GM19324 (cell line): Measurements from ENCODE around the gene DHRS11.

Experiments used
- ATAC-seq: cut with Tn5 transposase; IDR thresholded peaks from one replicate; pipeline ENCODE4 v1.9.1; 2021; ENCODE audit warnings: mild to moderate bottlenecking, moderate library complexity; ENCODE audit not compliant: unreplicated experiment, low FRiP score

The DHRS11 gene

DNA sequence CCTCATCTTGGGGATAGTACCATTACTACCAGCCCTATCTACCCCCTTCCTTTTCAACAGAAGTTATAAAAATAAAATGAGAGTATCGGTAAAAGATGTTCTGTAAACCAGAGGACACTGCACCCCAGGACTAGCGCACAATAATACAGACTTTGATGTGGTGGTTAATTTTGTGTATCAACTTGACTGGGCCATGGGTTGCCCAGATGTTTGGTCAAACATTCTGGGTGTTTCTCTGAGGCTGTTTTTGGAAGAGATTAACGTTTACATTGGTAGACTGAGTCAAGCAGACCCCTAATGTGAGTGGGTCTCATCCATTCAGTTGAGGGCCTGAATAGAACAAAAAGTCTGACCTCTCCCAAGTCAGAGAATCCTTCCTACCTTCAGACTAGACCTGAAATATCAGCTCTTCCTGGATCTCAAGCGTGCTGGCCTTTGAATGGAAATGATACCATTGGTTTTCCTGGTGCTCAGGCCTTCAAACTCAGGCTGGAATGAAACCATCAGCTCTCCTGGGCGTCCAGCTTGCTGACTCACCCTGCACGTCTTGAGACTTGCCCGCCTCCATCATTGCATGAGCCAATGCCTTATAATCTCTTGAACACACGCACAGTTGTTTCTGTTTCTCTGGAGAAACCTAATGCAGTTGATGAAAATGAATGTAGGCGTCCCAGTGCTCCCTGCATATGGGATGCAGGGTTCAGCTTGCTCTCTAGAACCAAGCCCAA lies 19.8 kb downstream of the DHRS11 start:
- ATAC-seq = no peak

DNA sequence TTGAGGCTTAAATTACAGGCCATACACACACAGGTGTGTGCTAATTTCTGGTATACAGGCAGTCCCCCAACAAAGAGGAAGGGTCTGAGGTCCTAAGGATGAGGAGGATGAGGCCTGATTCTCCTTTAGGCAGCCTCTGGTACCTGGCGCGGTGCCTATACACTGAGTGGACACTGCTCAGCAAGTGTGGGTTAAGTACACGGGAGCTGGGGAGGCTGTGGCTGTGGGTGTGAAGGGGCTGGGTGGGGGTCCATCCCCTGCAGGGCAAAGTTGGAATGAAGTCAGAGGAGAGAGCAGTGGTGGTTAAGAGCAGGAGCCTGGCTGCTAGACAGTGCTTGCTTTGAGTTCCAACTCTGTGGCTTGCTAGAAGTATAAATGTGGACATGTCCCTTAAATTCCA lies 20.6 kb downstream of the DHRS11 start:
- no peak for ATAC-seq

DNA sequence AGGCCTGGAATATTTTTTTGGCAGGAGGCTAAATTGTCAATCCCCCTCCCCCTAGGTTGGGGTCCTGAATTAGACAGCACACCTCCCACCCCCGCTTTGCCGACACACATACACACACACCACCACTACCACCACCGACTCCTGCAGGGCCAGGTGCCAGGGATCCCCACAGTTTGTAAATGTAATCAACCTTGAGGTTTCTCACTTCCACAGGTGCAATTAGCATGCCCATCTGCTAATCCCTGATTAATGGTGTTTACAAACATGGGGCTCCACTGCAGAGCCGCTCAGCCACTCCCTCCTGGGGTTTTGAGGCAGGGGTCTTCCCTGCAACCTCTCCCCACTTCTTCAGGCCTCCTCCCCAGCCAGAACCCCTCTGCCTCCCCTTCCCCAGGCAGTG lies 21.5 kb downstream of the DHRS11 start:
- no peak for ATAC-seq

DNA sequence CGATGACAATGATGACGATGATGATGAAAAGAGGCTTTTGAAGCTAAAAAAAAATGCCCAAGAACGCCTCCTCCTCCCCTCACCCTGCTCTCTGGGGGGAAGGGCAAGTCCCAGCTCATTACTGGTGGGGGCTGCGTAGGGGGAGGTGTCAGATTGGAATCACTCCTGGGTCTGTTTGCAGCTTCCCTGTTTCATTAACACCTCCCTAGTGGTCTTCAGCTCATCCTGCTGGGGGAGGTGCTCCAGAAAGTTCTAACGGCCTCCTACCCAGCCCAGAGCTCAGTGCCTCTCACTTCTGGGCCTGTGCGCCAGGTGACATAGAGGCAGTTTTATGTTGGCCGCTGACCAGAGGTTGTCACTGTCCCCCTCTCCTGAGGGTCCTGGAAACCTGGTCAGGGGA lies 22.4 kb downstream of the DHRS11 start:
- no peak for ATAC-seq

DNA sequence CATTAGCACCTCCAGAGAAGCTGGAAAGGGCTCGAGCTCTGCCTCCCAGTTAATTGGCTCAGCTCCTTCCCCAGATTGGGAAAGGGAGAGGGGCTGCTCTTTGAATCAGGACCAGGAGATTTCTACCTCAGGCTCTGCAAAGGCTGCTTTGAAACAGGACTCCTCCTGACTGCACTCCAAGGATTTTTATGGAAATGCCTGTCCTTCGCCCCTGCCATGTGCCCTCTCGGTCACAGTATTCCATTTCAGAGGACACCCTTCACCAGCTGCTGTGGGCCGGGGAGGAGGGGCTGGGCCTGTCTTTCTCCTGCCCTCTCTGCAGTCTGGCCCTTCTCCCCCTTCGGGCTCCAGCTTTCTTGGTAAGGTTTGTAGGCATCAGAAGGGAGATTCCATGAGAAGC lies 23.3 kb downstream of the DHRS11 start:
- ATAC-seq = no peak

DNA sequence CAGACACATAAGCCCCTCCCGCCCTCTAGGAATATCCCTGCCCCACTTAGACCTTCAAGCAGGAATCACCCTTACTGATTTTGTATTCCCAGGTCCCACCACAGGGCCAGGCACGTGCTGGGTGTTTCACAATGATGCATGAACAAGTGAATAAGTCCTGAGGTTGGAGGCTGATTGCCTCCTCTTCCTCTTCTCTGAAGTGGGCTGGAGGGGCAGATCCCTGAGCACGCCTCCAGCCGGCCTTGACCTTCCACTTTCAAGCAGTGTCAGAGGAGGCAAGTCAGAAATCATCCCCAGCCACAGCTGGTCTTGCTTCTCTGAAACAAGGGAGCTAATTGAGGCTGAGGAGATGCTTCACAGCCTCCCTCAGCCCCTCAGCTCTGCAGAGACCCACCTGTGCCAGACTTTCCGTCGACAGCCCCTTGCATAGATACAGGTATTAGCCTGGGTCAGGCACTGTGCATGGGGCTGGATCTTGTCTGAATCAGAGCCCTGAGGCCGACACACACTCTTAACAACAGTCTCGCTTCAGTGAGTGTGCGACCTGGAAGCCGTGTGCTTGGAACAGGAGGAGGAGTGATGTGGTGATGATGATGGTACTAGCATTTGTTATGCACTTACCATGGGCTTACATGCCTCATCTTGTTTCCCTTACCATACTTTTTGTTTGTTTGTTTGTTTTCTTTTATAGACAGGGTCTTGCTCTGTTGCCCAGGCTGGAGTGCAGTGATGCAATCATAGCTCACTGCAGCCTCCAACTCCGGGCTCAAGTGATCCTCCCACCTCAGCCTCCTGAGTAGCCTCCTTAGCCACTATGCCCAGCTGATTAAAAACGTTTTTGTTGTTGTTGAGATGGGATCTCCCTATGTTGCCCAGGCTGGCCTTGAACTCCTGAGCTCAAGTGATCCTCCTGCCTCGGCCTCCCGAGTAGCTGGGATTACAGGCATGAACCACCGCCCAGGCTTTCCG lies 24.7 kb downstream of the DHRS11 start:
- ATAC-seq = no peak

DNA sequence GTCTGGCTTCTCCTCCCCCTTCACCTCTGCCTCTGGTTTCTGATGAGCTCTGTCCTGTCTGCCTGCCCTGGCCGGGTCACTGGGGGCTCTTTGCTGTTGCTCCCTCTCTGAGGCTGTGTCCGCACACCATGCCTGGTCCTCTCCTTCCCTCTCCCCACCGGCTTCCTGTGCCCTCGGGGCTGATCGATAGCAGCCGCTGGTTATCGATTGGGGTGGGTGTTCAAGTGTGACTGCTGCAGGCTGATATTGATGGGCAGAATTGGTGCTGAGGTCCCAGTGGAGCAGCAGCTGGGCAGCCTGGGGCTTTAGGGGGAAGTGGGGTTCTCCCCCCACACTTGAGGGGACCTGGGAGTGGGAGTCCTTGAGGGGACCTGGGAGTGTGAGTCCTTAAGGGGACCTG lies 26.1 kb downstream of the DHRS11 start:
- no peak for ATAC-seq

DNA sequence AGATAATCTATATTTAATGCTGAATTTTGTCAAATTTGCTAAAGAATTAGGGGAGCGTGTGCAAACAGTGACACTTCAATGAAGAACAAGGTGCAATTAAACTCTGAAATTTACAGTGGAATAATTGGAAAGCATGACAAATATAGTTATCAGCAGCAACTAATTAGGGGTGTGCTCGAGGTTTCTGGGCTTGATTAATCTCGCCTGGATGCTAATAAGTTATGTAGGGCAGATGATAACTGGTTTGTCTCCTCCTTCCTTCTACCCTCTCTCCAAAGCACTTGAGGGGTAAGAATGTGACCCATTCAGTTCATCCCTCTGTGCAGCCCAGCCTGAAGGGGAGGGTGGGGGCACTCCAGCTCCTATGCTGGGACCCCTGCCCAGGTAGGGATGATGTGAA lies 31.6 kb downstream of the DHRS11 start:
- ATAC-seq = no peak

DNA sequence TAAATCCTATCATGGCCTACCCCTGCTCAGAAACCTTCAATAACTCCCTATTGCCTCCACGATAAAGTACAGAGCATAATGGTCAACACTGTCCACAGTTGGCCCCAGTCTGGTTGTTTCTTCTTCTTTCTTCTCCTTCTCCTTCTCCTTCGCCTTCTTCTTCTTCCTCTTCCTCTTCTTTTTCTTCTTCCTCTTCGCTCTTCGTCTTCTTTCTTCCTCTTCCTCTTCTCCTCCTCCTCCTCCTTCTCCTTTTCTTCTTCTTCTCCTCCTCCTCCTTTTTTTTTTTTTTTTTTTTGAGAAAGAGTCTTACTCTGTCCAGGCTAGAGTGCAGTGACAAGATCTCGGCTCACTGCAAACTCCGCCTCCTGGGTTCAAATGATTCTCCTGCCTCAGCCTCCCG lies 33.5 kb downstream of the DHRS11 start:
- no peak for ATAC-seq

DNA sequence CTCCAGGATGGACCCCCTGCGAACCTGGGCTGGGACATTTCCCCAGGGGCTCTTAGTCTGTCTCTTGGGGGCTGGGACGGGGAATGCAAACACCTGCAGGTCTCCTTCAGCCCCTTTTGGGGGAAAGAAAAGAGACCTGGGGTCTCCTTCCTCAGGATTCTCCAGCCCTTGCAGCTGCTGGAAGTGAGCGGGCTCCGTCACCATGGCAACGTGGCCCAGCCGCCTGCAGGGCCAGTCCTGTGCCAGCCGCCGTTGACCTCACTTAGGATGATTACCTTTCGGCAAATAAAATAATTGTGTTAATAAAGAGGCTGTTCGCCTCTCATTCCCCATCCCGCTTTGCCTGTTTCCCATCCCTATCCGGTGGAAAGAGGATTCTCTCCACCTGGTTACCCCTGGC lies 35.4 kb downstream of the DHRS11 start:
- ATAC-seq = no peak

DNA sequence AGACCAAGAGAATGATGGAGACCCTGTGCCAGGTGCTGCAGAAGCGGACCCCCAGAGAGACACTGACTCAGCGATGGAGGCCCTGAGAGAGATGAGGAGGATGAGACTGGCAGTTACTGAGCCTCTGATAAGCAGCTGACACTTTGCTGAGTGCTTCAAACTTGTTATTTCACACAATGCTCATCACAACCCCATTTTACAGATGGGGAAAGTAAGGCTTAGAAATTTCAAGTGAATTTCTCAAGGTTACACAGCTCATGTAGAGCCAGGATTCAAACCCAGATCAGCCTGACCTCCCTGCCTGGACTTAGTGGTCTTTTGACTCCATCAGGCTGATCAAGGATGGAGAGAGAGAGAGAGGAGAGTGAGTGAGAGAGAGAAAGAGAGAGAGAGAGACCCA lies 36.9 kb downstream of the DHRS11 start:
- no peak for ATAC-seq

DNA sequence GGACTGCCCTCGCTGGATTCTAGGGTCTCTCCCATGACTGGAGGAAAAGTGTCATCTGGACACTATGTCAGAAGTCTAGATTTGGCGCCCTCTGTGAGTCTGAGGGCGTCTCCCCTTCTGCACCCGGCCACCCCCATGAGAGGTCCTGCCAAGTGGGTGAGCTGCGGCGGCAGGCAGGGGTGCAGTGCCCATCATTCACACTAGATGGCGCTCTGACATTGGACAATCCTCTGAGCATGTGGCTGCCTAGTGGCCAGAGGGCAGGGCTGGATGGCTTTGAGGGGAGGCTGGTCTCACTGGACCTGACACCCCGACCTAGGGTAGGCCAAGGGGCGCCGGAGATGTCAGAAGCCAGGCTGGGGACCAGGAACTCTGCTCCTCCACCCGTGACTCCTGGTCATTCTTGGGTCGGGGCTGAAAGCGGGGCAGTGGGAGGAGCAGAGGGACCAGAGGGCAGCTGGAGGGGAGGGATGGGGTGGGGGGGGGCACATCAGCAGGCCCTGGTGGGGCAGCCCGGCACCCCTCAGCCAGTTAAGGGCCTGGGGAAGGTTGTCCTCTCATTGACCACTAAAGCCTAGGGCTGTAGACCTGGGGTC lies 37.7 kb downstream of the DHRS11 start:
- no peak for ATAC-seq

DNA sequence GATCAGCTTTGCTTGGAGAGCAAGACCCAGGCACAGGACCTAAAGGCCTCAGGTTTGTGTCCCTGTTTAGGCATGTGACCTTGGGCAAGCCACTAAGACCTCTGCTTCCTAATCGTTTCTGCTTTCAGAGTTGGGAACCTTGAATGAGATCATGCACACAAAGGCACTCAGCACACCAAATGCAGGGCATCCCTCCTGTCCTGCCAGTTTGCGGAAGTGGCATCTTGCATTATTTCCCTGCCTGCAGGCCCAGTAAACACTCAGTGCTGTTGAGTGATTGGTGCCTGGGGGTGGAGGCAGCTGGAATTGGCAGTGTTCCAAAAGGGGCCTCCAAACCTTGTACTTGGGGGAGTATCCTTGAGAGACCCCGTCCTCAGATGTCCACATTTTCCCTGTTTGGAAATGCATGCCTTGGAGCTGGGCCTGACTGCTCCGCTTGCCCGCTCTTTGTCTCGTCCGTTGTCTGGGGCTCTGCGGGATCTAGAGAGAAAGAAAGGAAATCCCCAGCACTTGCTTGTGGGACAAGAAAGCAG lies 38.4 kb downstream of the DHRS11 start:
- ATAC-seq = no peak

DNA sequence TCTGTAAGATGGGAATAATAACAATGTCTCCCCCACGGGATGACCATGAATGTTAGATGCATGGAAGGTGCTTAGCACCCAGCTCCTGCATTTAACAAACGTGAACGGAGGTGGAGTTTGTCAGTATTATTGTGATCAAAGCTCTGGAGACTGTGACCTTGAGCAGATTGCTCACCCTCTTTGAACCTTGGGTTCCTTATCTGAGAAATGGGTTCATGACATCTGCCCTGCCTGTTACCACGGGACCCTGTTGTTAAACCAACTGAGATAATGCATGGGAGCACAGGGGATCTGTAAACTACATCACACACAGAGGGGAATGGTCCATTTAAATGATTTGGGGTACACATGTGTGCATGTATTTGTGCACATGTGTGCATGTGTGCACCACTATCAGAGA lies 39.3 kb downstream of the DHRS11 start:
- ATAC-seq = no peak

DNA sequence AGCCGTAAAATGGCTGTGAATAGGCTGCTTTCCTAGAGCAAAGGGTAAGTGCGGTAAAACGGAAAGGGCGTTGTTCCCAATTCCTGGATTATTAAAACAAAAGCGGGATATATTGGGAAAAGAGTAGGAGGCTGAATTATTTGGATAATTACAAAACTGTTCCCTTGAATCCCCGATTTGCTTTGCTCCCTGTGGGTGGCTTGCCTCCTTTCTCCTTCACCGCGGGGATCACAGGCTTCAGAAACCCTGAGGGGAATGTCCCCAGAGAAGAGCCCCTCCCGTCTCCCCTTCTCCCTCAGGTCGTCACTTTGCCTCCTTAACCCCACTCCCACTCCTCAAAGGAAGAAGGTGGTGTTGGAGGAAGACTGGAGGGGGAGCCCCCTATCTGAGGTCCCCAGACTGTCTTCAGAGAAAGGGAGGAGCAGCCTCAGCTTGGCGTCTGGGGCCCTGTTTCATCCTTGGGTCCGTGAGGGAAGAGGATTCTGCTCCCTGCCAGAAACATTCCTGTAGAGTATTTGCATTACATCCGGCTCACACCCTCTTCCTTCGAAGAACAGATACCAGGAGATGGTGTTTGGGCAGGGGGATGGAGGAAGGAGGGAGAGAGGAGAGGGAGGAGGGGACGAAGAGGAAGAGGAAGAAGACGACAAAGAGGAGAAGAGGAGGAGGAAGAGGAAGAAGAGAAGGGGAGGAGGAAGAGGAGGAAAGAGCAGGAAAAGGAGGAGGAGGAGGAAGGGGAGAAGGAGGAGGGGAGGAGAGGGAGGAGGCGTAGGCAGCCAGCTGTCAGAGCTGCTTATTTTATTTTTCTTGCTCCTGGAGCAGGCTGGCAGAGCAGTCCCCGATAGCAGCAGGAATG lies 41.5 kb downstream of the DHRS11 start:
- no peak for ATAC-seq

DNA sequence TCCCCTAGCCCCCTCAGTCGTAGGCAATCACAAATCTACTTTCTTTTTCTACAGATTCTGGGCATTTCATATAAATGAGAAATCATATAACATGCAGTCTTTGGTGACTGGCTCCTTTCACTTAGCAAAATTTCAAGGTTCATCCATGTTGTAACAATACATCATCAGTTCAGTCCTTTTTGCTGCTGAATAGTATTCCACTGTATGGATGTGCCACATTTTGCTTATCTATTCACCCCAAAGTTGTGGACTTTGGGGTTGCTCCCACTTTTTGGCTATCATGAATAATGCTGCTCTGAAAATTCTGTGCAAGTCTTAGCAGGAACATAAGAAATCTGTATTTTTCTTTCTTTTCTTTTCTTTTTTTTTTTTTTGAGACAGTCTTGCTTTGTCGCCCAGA lies 48.7 kb downstream of the DHRS11 start:
- no peak for ATAC-seq

DNA sequence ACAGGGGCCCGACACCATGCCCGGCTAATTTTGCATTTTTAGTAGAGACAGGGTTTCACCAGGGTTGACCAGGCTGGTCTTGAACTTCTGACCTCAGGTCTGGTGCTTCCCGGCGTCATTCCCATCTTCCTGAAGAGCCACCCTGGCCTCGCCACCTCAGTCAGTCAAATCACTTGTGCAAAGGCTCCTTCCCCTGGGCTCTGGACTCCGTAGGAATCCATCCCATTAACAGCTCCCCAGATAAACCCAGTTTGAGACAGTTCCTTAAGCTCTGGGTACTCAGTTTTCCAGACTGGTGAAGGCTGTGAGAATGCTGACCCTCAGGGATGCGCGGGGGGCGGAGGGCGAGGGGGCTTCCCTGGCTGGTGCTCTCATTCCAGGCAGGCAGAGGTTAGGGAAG lies 49.2 kb downstream of the DHRS11 start:
- ATAC-seq = no peak

DNA sequence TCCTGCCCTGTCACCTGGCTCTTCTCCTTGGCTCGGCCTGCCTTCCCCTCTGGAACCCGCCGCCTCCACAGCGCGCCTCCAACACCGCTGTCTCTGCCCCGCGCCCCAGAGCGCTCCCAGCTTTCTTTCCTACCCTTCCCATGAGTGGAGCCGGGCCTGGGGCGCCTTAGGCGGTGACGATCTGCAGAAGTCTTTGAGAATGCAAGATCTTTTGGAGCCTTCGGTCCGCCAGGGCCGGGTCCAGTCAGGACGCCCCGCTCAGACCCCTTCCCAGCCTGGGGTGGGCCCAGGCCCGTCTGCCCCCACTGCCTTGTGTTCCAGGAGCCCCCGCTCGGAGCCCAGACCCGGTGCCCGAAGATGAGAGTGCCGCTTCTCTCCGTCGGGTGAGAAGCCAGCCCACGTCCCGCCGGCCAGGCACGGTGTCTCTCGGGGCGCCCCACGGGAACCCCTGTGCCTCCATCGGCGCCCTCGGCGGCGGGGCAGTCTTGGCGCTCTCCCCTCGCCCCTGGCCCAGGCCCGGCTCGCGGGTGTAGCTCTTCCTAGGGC lies 49.7 kb downstream of the DHRS11 start:
- no peak for ATAC-seq

DNA sequence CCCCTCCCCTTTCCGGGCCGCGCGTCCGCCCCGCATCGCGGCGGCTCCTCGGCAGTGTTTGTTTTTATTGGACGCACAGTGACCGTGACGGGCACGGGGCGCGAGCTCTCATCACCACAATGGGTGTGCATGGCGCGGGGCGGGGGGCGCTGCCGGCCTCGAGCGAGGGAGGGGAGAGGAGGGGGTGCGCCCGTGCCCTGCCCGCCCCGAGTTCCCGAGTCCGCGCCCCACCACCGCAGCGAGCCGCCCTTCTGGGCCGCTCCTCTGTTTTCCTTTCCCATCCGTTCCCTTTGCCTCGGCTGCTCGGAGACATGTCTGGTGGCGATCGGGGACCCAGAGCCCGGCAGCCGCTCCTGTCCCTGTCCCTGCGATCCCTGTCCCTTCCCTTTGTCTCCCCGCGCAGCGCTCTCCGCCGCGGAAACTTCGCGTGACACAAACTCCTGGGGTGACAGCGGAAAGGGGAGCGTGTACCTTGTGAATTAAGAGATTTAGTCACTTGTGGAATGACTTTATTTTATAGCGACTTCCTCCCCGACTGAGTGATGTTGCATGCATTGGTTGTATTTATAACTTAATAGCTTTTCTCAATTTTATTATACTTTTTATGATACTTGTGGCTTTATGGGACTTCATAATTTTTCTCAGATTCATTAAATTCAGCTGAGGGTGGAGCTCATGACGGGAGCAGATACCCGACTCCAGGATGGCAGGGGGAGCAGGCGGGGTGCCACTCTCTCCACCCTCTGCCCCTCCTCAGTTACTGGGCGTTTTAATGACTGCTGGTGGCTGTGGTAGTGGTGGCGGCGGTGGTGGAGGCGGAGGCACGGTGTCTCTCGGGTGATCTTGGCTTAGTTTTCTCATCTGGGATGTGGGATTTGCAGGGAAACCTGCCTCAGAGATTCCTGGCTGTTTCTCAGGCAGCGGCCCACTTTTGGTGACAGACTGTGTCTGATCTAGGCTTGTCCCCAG lies 50.5 kb downstream of the DHRS11 start:
- no peak for ATAC-seq
